Activated T-cell treated with anti-CD3 and anti-CD28 coated beads, Interleukin-2, amount 50 U/mL, for 24 hours (primary cell): ENCODE results near the gene AFDN.
A peak's percentile ranks its signal among the peaks of the same experiment; 100 is the strongest.

ENCODE experiments used
- DNase-seq: peaks from one replicate; pipeline ENCODE4 v3.0.0-alpha.2; 2020
- H3K27ac Mint-ChIP-seq: 2 replicates; pipeline ENCODE4 v1.8.0; 2020; ENCODE audit warnings: mild to moderate bottlenecking, mixed read lengths
- H3K27me3 Mint-ChIP-seq: 2 replicates; pipeline ENCODE4 v1.8.0; 2020; ENCODE audit warnings: mixed read lengths
- H3K36me3 Mint-ChIP-seq: 2 replicates; pipeline ENCODE4 v1.8.0; 2020; ENCODE audit warnings: low read depth, mixed read lengths
- H3K4me1 Mint-ChIP-seq: 2 replicates; pipeline ENCODE4 v1.8.0; 2020; ENCODE audit warnings: low read depth, mixed read lengths
- H3K4me3 Mint-ChIP-seq: 2 replicates; pipeline ENCODE4 v1.8.0; 2020; ENCODE audit warnings: mild to moderate bottlenecking, moderate library complexity, mixed read lengths
- H3K9me3 Mint-ChIP-seq: 2 replicates; pipeline ENCODE4 v1.8.0; 2020; ENCODE audit warnings: mixed read lengths

The AFDN gene

DNA sequence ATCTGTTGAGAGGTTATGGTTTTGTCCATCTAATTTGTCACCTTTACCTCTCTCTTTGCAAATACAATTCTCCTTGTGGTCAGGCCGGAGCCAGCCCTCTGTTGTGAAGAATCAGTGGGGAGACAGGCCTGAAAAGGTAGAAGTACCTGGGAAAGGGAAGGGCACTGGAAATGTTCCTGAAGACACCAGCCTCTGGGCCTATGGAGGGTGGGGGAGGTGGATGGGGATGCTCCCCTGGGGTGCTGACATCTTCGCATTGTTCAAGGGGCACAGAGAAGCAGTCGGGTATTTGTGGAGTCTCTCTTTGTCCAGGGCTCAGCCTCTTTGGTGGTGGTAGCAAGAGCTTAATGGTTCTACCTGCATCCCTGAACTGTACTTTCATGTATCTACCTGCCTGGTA, 24.4 kb upstream of the AFDN start:
- H3K9me3 Mint-ChIP-seq, result no peaks in the 10 kb centered on the region
- H3K4me3 Mint-ChIP-seq, result no peak overlapping the region
- peaks cover 83% of the 10 kb centered on the region for H3K27me3 Mint-ChIP-seq
- no peaks in the 10 kb centered on the region for H3K36me3 Mint-ChIP-seq
- H3K27ac Mint-ChIP-seq, result no peak overlapping the region
- no peaks in the 10 kb centered on the region for H3K4me1 Mint-ChIP-seq
- DNase-seq, result no peak

- Mint-ChIP-seq H3K27me3 (peaks cover 72% of the 10 kb centered on the region), H3K27ac (no peak overlapping the region), H3K4me1 (no peaks in the 10 kb centered on the region), H3K36me3 (no peaks in the 10 kb centered on the region), H3K4me3 (no peak overlapping the region), H3K9me3 (no peaks in the 10 kb centered on the region)
- no peak for DNase-seq
These were observed 22.9 kb upstream of the AFDN start for GRCh38 chr6:167803816-167804215.

- no peaks in the 10 kb centered on the region for H3K36me3 Mint-ChIP-seq
- H3K4me1 Mint-ChIP-seq, result no peaks in the 10 kb centered on the region
- no peaks in the 10 kb centered on the region for H3K9me3 Mint-ChIP-seq
- H3K27me3 Mint-ChIP-seq, result peaks cover 70% of the 10 kb centered on the region
- no peak overlapping the region for H3K4me3 Mint-ChIP-seq
- H3K27ac Mint-ChIP-seq, result no peak overlapping the region
- no peak for DNase-seq
These were observed 22.3 kb upstream of the AFDN start for GRCh38 chr6:167804281-167805013.

GRCh38 chr6:167805349-167806060, 21.2 kb upstream of the AFDN start:
- H3K36me3 Mint-ChIP-seq, result no peaks in the 10 kb centered on the region
- H3K4me3 Mint-ChIP-seq, result no peak overlapping the region
- H3K4me1 Mint-ChIP-seq, result no peaks in the 10 kb centered on the region
- peaks cover 67% of the 10 kb centered on the region for H3K27me3 Mint-ChIP-seq
- no peak for DNase-seq
- H3K27ac Mint-ChIP-seq, result no peak overlapping the region
- H3K9me3 Mint-ChIP-seq, result no peaks in the 10 kb centered on the region

- Mint-ChIP-seq H3K4me1 (no peaks in the 10 kb centered on the region), H3K27me3 (peaks cover 72% of the 10 kb centered on the region), H3K36me3 (no peaks in the 10 kb centered on the region), H3K27ac (no peak overlapping the region), H3K9me3 (no peaks in the 10 kb centered on the region), H3K4me3 (no peak overlapping the region)
- no peak for DNase-seq
These were observed 20.5 kb upstream of the AFDN start for GRCh38 chr6:167806061-167806700.

GRCh38 chr6:167807200-167807599, 19.5 kb upstream of the AFDN start:
- H3K9me3 Mint-ChIP-seq, result no peaks in the 10 kb centered on the region
- H3K27me3 Mint-ChIP-seq, result peaks cover 72% of the 10 kb centered on the region
- no peak overlapping the region for H3K27ac Mint-ChIP-seq
- H3K36me3 Mint-ChIP-seq, result no peaks in the 10 kb centered on the region
- H3K4me3 Mint-ChIP-seq, result no peak overlapping the region
- no peak for DNase-seq
- H3K4me1 Mint-ChIP-seq, result no peaks in the 10 kb centered on the region

GRCh38 chr6:167807756-167808155, 19.0 kb upstream of the AFDN start:
- peaks cover 72% of the 10 kb centered on the region for H3K27me3 Mint-ChIP-seq
- no peaks in the 10 kb centered on the region for H3K9me3 Mint-ChIP-seq
- no peak overlapping the region for H3K27ac Mint-ChIP-seq
- no peaks in the 10 kb centered on the region for H3K36me3 Mint-ChIP-seq
- no peak overlapping the region for H3K4me3 Mint-ChIP-seq
- DNase-seq, result no peak
- H3K4me1 Mint-ChIP-seq, result no peaks in the 10 kb centered on the region

GRCh38 chr6:167811040-167811439, 15.7 kb upstream of the AFDN start:
- Mint-ChIP-seq H3K4me3 (no peak overlapping the region), H3K36me3 (no peaks in the 10 kb centered on the region), H3K27ac (no peak overlapping the region), H3K9me3 (no peaks in the 10 kb centered on the region), H3K27me3 (peaks cover 51% of the 10 kb centered on the region), H3K4me1 (no peaks in the 10 kb centered on the region)
- DNase-seq, result no peak

GRCh38 chr6:167811442-167812087, 15.1 kb upstream of the AFDN start:
- H3K36me3 Mint-ChIP-seq, result no peaks in the 10 kb centered on the region
- no peaks in the 10 kb centered on the region for H3K4me1 Mint-ChIP-seq
- no peak overlapping the region for H3K27ac Mint-ChIP-seq

DNA sequence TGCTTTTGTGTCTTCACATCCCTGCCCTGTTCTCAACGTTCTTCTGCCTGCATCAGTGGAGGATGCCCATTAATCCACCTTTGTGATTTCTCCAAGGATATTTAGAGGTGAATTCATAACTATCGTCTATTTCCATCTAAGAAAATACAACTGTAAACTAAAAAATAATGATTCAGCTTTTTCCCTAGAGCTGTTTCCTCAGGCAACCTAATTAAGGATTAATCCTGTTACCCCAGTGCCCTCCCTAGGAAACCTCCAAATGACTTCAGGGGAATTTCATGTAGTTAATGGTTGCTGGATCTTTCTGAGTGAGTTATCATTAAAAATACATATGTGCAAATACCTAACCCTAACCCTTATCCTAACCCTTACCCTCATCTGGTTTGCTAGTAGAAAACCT, 14.6 kb upstream of the AFDN start:
- Mint-ChIP-seq H3K9me3 (no peaks in the 10 kb centered on the region), H3K27me3 (peaks cover 48% of the 10 kb centered on the region)

More at GRCh38 chr6:167811442-167812087, 15.1 kb upstream of the AFDN start:
- peaks cover 46% of the 10 kb centered on the region for H3K27me3 Mint-ChIP-seq
- no peak overlapping the region for H3K4me3 Mint-ChIP-seq
- H3K9me3 Mint-ChIP-seq, result no peaks in the 10 kb centered on the region
- no peak for DNase-seq

GRCh38 chr6:167815296-167815980, 11.3 kb upstream of the AFDN start:
- no peak for DNase-seq
- Mint-ChIP-seq H3K4me3 (peak overlapping the region; percentile 38), H3K27ac (no peak overlapping the region), H3K4me1 (no peaks in the 10 kb centered on the region), H3K36me3 (no peaks in the 10 kb centered on the region), H3K9me3 (no peaks in the 10 kb centered on the region), H3K27me3 (peaks cover 61% of the 10 kb centered on the region)

More for the DNA sequence above, 14.6 kb upstream of the AFDN start:
- no peak overlapping the region for H3K27ac Mint-ChIP-seq
- no peaks in the 10 kb centered on the region for H3K36me3 Mint-ChIP-seq
- DNase-seq, result no peak
- no peaks in the 10 kb centered on the region for H3K4me1 Mint-ChIP-seq
- H3K4me3 Mint-ChIP-seq, result no peak overlapping the region

GRCh38 chr6:167817016-167817415, 9.7 kb upstream of the AFDN start:
- Mint-ChIP-seq H3K27ac (no peak overlapping the region), H3K4me1 (no peaks in the 10 kb centered on the region), H3K4me3 (no peak overlapping the region), H3K27me3 (peaks cover 61% of the 10 kb centered on the region), H3K9me3 (no peaks in the 10 kb centered on the region), H3K36me3 (no peaks in the 10 kb centered on the region)
- DNase-seq, result no peak

DNA sequence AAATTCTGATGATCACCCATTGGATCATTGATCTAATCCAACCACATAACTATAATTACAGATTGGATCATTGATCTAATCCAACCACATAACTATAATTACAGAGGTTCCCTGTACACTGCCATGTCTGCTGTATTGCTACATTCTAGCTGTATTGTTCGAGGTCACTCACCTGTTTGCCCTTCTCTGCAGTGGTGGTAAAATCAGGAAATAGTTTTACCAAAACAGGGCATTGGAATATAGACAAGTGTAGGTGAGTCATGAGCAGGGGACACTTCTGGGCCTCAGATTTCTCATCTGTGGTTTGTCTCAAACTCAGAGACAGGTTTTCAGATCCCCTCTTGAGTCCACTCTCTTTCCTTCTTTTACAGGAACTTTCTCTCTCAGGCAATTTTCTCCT, 9.0 kb upstream of the AFDN start:
- Mint-ChIP-seq H3K9me3 (no peaks in the 10 kb centered on the region), H3K27me3 (peaks cover 56% of the 10 kb centered on the region), H3K27ac (no peak overlapping the region), H3K4me3 (no peak overlapping the region), H3K36me3 (no peaks in the 10 kb centered on the region), H3K4me1 (no peaks in the 10 kb centered on the region)
- DNase-seq, result no peak

DNA sequence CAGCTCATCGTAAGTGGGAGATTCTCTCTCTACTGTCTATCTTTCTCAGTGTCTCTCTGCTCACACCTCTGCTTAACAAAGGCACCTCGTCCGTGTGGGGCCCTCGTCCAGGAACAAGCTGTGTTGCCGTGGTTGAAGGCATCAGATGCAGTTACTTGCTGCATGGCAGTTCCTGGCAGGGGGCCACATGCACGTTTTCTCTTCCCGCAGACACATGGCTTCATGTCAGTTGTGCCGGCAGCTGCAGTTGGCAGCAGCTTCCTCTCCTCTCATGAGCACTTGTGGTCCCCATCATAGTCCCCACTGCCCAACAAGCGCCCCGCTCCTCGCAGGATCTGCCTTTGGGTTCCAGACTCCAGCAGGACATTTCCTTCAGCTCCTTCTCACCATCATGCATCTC, 7.1 kb upstream of the AFDN start:
- no peak overlapping the region for H3K4me3 Mint-ChIP-seq
- DNase-seq, result no peak
- H3K4me1 Mint-ChIP-seq, result no peaks in the 10 kb centered on the region
- H3K9me3 Mint-ChIP-seq, result no peaks in the 10 kb centered on the region
- no peaks in the 10 kb centered on the region for H3K36me3 Mint-ChIP-seq
- peaks cover 63% of the 10 kb centered on the region for H3K27me3 Mint-ChIP-seq
- no peak overlapping the region for H3K27ac Mint-ChIP-seq
